Spinal cord (tissue), 10 donors: ENCODE measurements around the gene LRIG1. TPM values are rescaled to one million over a fixed set of nuclear protein-coding genes. Genes with fewer than 3 reads are reported as not detected.

ENCODE experiments used
- DNase-seq, 6 donors: peaks; one replicate each; pipeline versions ENCODE4 v3.0.0 to v3.0.0-alpha.2; 2013 to 2015; ENCODE audit warnings: low spot score in 6 of 6, low read depth in 4 of 6
- H3K27ac ChIP-seq: one replicate; pipeline ENCODE4 v1.5.1; 2013; ENCODE audit warnings: low read depth, low read length, control low read depth
- H3K27me3 ChIP-seq: one replicate; pipeline ENCODE4 v1.6.1; 2013; ENCODE audit warnings: low read length; ENCODE audit not compliant: control insufficient read depth, insufficient read depth
- H3K36me3 ChIP-seq: one replicate; pipeline ENCODE4 v1.6.1; 2013; ENCODE audit warnings: low read length; ENCODE audit not compliant: control insufficient read depth, insufficient read depth
- H3K4me1 ChIP-seq: one replicate; pipeline ENCODE4 v1.6.1; 2013; ENCODE audit warnings: low read length; ENCODE audit not compliant: control insufficient read depth, insufficient read depth
- H3K4me3 ChIP-seq: one replicate; pipeline ENCODE4 v1.5.1; 2013; ENCODE audit warnings: low read depth, low read length, control low read depth
- H3K9me3 ChIP-seq: one replicate; pipeline ENCODE4 v1.6.1; 2013; ENCODE audit warnings: low read length; ENCODE audit not compliant: control insufficient read depth, insufficient read depth
- WGBS: methylation state at CpG from one replicate; pipeline ENCODE4 v1.1.5; 2013; ENCODE audit warnings: missing lambda C conversion rate; ENCODE audit not compliant: insufficient coverage; 5-methylcytosine and 5-hydroxymethylcytosine counted together
- polyA plus RNA-seq, 2 donors: library from polyadenylated mRNA; unstranded; fragments of 120-200 nt; gene quantifications; one replicate each; pipeline ENCODE4 v1.2.1, GENCODE V29; 2013; ENCODE audit not compliant: insufficient read length in 2 of 2
- total RNA-seq, 2 donors: library from RNA; depleted of rRNA in 1 of 2; stranded (reverse); fragments of 120-200 nt in 1 of 2; fragments of >200 nt in 1 of 2; gene quantifications; one replicate each; pipeline versions ENCODE4 v1.2.3 to v1.2.4, GENCODE V29; 2013 to 2014
- donor health status: healthy.

The LRIG1 gene
- total and polyA plus RNA-seq, 4 donors, result 85.4 to 229 (median 147) TPM

- H3K9me3 ChIP-seq, result no peaks in the 10 kb centered on the region
- no peak for DNase-seq
- 96% methylated on average over 7 of the region's 9 CpGs for WGBS
- no peaks in the 10 kb centered on the region for H3K4me1 ChIP-seq
- H3K27ac ChIP-seq, result no peak overlapping the region
- H3K27me3 ChIP-seq, result no peaks in the 10 kb centered on the region
- no peaks in the 10 kb centered on the region for H3K36me3 ChIP-seq
- H3K4me3 ChIP-seq, result no peak overlapping the region
Observed at GRCh38 chr3:66344391-66344811, 156.4 kb downstream of the LRIG1 start.

GRCh38 chr3:66342717-66343356 is 158.0 kb downstream of the LRIG1 start:
- WGBS, result 64% methylated on average over 5 of the region's 8 CpGs
- Histone ChIP-seq H3K27ac (peak overlapping the region; percentile 5), H3K4me1 (no peaks in the 10 kb centered on the region), H3K4me3 (no peak overlapping the region), H3K27me3 (no peaks in the 10 kb centered on the region), H3K36me3 (no peaks in the 10 kb centered on the region), H3K9me3 (no peaks in the 10 kb centered on the region)
- DNase-seq, result peak in 1 of 6 donors; percentile 45

- 80% methylated on average over 1 of the region's 3 CpGs for WGBS
- DNase-seq, result no peak
- no peak overlapping the region for H3K4me3 ChIP-seq
- H3K27ac ChIP-seq, result no peak overlapping the region
- no peaks in the 10 kb centered on the region for H3K27me3 ChIP-seq
- no peaks in the 10 kb centered on the region for H3K4me1 ChIP-seq
- H3K9me3 ChIP-seq, result no peaks in the 10 kb centered on the region
- H3K36me3 ChIP-seq, result no peaks in the 10 kb centered on the region
Observed at GRCh38 chr3:66338927-66339326, 161.9 kb downstream of the LRIG1 start.

- H3K27ac ChIP-seq, result no peak overlapping the region
- no CpG with 5 or more reads among the region's 4 CpGs for WGBS
- H3K4me1 ChIP-seq, result no peaks in the 10 kb centered on the region
- no peaks in the 10 kb centered on the region for H3K36me3 ChIP-seq
- no peaks in the 10 kb centered on the region for H3K9me3 ChIP-seq
- peak in 1 of 6 donors; percentile 32 for DNase-seq
- H3K4me3 ChIP-seq, result no peak overlapping the region
- no peaks in the 10 kb centered on the region for H3K27me3 ChIP-seq
Observed at GRCh38 chr3:66336333-66336766, 164.5 kb downstream of the LRIG1 start.

GRCh38 chr3:66335671-66336070 is 165.2 kb downstream of the LRIG1 start:
- DNase-seq, result peak in 1 of 6 donors; percentile 3

More at GRCh38 chr3:66335671-66336070, 165.2 kb downstream of the LRIG1 start:
- no peak overlapping the region for H3K27ac ChIP-seq
- H3K4me1 ChIP-seq, result no peaks in the 10 kb centered on the region
- no peaks in the 10 kb centered on the region for H3K9me3 ChIP-seq
- no peaks in the 10 kb centered on the region for H3K27me3 ChIP-seq
- no peak overlapping the region for H3K4me3 ChIP-seq
- no CpG with 5 or more reads among the region's 2 CpGs for WGBS
- H3K36me3 ChIP-seq, result no peaks in the 10 kb centered on the region
